HG03066 (cell line): ENCODE data around the gene NR5A1.

ENCODE experiments used
- ATAC-seq: cut with Tn5 transposase; IDR thresholded peaks from one replicate; pipeline ENCODE4 v1.9.1; 2021; ENCODE audit warnings: low read depth; ENCODE audit not compliant: unreplicated experiment

NR5A1 gene

GRCh38 chr9:124485201-124485600 lies 22.0 kb downstream of the NR5A1 start:
- ATAC-seq: no peak

DNA sequence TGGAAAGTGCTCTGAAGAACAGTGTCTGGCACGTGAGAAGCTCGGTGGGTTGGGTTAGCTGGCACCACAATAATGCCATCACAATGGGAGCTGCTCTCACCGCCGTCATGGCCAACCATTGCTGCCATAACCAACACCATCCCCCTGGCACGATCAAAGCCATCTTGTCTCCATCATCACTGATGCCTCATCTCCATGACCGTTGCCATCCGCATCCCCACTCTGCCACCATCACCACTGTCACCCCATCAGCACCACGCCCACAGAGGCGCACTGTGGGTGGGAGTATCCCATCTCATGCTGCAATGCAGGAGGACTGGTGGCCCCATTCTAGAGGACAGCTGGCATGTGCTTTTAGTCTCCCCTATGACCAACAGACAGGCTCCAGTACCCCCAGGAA lies 23.7 kb downstream of the NR5A1 start:
- ATAC-seq: no peak

DNA sequence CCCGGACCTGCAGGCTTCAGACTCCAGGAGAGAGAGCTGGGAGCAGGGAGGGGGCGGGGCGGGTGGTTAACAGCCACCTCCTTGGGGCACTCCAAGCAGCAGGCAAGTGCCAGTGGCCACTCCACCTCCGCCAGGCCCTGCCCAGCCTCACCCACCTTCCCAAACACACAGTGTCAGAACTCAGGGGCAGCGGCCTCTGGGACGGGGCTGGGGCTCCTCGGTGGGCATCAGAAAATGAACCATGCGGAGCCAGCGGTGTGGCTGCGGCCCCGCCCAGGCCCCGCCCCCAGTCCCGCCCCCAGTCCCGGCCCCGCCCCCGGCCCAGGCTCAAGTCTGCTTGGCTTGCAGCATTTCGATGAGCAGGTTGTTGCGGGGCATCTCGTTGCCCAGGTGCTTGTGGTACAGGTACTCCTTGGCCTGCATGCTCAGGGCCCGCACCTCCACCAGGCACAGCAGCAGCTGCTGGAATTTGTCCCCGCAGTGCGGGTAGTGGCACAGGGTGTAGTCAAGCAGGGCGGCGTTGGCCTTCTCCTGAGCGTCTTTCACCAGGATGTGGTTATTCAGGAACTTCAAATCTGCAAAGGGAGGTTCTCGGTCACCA lies 24.7 kb downstream of the NR5A1 start:
- ATAC-seq: no peak

- no peak for ATAC-seq
Measured at GRCh38 chr9:124481115-124481514, 26.1 kb downstream of the NR5A1 start.

GRCh38 chr9:124480621-124480981 lies 26.6 kb downstream of the NR5A1 start:
- no peak for ATAC-seq

GRCh38 chr9:124479947-124480620 lies 27.1 kb downstream of the NR5A1 start:
- no peak for ATAC-seq

GRCh38 chr9:124479371-124479770 lies 27.8 kb downstream of the NR5A1 start:
- no peak for ATAC-seq

GRCh38 chr9:124478354-124478753 lies 28.8 kb downstream of the NR5A1 start:
- ATAC-seq: no peak

GRCh38 chr9:124477648-124478285 lies 29.4 kb downstream of the NR5A1 start:
- no peak for ATAC-seq

- ATAC-seq: no peak
Measured at GRCh38 chr9:124477211-124477647, 30.0 kb downstream of the NR5A1 start.

DNA sequence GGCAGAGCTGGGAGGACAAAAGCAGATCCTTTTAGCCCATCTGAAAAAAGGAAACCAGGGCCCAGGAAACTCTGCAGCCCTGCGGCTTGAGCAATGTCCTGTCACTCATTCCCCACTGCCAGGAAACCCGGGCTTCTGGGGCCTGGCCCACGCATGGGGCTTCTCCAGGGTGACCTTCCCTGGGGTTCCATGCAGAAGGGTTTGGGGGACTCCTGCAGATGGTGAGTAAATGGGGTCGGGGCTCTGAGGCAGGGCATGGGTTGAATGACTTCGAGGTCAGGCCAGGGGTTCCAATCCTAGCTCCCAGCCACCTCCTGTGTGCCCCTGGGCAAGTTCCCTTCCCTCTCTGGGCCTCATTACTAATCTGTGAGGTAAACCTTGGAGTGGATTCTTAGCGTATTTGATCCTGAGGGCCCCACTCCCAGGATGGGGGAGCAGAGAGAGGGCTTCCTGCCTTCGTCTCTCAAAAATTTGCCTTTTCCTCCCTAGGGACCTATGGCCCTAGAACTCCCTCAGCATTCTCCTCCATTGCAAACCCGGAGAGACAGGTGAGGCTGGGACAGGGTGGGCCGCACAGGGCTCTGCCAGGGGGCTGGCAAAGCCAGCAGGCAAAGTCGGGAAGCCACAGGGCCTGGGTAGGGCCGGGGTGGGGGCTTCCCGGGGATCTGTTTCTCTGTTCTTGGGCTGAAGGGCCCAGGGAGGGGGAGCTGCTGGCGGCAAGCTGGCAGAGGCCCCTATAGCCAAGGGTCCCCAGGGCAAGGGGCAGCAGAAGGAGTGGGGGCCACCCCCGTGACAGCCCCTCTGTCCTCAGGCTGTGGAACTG lies 31.1 kb downstream of the NR5A1 start:
- no peak for ATAC-seq

DNA sequence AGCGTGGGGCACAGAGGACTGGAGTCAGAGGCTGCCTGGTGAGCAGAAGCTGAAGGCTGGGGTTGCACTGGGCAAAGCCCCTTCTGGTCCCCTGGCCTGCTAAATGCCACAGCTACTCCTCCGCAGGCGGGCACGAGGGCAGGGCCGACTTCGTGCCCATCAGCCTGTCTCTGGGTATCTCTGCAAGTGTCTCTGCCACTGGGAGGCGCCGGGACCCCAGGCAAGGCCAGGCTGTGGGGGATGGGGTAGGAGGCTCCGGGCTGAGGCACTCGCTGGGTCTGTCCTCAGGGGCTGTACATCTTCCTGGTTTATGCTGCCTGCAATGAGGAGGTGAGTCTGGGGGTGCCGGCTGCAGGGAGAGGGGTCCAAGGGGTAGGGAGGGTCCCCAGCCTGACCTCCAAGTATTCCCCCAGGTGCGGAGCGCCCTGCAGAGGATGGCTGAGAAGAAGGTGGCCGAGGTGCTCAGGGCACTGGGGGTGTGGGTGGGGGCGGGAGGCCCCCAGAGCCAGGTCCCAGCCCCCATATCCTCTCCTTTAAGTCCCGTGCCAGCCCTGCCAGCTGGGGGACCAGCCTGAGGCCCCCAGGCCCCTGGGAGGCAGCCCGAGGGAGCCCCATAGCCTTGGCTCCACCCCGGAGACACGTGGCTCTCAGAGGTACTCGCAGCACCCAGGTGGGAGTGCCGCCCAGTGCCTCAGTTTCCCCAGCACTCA lies 31.9 kb downstream of the NR5A1 start:
- ATAC-seq: no peak

DNA sequence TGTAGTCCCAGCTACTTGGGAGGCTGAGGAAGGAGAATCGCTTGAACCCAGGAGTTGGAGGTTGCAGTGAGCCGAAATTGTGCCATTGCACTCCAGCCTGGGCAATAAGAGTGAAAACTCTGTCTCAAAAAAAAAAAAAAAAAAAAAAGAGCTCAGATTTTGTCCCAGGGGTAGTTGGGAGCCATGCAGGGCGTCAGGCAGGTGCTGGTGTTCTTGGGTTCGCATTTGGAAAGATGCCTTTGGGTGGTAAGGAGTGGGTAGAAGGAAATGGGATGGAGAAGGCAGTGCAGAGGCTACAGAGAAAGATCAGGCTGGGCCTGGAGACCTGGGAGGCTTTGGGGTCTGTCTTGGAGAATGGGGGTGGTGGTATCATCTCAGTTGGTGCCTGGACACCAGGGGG lies 33.0 kb downstream of the NR5A1 start:
- ATAC-seq: no peak

DNA sequence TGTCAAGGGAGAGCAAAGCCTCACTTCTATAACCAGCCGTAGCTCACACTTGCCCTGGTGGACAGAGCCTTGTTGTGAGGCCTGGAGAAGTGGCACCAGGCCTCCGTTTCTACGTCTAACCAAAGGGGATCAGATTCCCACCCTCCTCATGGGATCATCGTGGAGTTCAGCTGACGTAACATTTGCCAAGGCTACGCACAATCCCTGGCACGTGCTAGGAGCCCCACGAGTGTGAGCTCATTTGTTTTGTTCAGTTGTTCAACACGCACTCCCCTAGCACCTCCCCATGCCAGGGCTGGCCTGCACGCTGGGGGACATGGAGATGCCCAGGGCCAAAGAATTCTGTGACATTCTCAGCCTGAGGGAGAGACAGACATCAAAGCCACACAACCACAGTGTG lies 33.9 kb downstream of the NR5A1 start:
- no peak for ATAC-seq

DNA sequence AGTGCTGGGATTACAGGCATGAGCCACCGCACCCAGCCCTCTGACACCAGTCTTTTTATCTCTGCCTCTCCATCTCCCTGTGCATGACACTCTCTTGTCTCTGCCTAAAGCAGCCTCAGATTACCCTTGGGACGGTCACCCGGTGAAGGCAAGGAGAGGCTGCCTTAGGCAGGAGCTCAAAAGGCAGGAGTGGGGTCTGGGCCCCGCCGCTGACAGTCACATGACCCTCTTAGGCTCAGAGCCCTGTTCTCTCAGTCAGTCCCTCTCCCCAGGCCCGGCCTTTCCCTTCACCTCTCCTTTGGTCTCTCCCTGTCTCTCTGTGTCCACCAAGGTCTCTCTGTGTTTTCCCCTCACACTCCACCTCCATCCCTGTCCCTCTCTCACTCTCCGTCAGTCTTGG lies 34.4 kb downstream of the NR5A1 start:
- ATAC-seq: no peak

GRCh38 chr9:124471761-124472160 lies 35.4 kb downstream of the NR5A1 start:
- no peak for ATAC-seq

DNA sequence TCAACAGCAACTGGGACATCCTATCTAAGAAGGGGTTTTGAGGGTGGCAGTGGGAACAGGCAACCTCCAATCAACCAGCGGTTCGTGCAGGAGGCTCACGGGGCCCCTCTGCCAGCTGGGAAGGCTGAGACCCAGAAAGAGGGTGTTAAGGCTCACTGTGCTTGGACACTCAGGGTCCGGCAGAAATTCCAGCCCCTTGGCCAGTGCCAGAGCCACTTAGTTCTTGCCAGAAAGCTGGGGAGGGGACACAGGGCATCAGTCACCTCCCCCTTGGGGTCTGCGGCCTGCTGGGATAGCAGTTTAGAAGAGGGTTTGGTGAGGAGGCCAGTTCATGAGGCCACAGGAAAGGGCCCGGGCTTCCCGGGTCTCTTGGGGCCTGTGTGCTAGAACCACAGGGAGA lies 36.5 kb downstream of the NR5A1 start:
- no peak for ATAC-seq

DNA sequence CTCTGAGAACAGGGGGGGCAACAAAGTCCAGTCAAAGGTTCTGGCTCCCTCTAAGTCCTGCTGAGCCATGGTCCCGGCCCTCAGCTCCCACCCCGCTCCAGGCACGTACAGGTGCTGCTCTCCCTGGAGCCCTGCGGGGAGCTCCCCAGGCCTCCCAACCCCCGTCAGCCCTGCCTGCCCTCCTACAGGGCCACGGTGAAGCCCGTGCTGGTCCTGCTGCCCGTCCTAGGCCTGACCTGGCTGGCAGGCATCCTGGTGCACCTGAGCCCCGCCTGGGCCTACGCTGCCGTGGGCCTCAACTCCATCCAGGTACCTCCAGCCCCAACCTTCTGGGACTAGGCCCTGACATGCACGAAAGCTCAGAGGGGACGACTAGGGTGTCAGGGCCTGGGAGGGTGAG lies 36.9 kb downstream of the NR5A1 start:
- no peak for ATAC-seq

DNA sequence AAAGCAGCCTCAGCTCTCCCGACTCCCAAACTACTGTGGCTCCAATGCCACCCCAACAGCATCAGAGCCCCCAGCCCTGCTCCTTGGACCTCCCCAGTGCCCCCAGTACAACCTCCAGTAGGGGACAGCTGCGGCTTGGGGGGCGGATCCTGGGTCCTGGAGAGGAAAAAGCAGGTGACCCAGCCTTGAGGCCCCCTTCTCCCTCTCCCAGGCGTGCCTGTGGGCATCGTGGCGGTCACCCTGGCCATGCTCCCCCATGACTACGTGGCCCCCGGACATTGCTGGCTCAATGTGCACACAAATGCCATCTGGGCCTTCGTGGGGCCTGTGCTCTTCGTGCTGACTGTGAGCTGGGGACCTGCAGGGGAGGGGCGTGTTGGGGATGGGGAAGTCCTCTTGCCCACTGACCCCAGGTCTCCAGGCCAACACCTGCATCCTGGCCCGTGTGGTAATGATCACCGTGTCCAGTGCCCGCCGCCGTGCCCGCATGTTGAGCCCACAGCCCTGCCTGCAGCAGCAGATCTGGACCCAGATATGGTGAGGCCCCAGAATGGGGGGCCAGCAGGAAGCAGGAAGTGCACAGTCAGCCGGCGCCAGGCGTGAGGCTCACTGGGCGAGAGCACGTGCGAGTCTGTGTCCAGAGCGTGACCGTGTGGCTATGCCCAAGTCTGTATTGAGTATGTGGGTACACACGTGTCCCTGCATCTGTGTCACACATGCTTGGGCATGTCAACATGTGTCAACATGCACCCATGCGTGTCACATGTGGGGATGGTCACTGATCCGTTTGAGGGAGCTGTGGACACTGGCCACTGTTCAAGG lies 38.0 kb downstream of the NR5A1 start:
- no peak for ATAC-seq
